DOHH2 (cell line): Measurements from ENCODE around the gene ITGA11.

Experiments
- CTCF ChIP-seq: fragments of 200-600 bp; sonication (generic); IDR thresholded peaks from one replicate; pipeline ENCODE4 v1.5.1; 2014; ENCODE audit warnings: antibody characterized with exemption, mild to moderate bottlenecking, low read depth, low read length; ENCODE audit not compliant: poor library complexity, severe bottlenecking
- EZH2phosphoT487 ChIP-seq: fragments of 200-600 bp; sonication (generic); IDR thresholded peaks from 2 replicates; pipeline ENCODE4 v1.6.1; 2017; ENCODE audit warnings: borderline replicate concordance, mild to moderate bottlenecking, antibody characterized with exemption, low read length, moderate library complexity, mixed read lengths

DNA sequence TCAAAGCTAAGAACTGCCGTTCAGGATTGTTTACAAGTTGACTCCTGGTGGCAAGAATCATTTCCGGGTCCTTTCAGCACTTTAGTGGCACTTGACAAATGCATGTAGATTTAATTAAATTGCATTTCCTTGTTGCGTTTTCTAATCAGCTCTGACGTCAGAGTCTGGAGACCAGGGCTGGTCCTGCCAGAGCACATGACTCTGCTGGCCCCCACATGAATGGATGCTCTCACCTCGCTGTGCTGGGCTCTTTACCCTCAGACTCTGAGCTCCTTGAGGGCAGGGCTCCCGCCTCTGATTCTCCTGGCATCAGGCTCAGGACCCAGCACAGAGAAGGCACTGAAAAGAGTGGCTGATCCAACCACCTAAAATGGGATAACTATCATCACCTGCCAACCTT, 85.0 kb downstream of the ITGA11 start:
- no peak for TF ChIP-seq CTCF
- no peak for TF ChIP-seq EZH2phosphoT487
